Astrocyte of the spinal cord (primary cell): ENCODE results near the gene ERC1.
"Not testable (repeated sequence)": the region's sequence is repeated elsewhere in the genome, so short reads cannot be mapped to it uniquely, and the experiment has no call there.

ENCODE experiments used
- DNase-seq: peaks from one replicate; pipeline ENCODE4 v3.0.0; 2011; ENCODE audit warnings: low read depth, low spot score
- H3K4me3 ChIP-seq: 2 replicates; pipeline ENCODE4 v1.5.1; 2011; ENCODE audit warnings: low read depth, mild to moderate bottlenecking, low read length, moderate library complexity
- in situ Hi-C: cut with HindIII; loops from 2 replicates; pipeline ENCODE4 v1.10.0; 2017; ENCODE audit warnings: low sequenced_read_pairs
- TF ChIP-seq, protein P1 (sequence below): IDR thresholded peaks from 2 replicates; pipeline ENCODE4 v1.5.1; 2012; ENCODE audit warnings: low read depth, mild to moderate bottlenecking, low read length, inconsistent platforms

The ERC1 gene

GRCh38 chr12:1328391-1328790 is 337.4 kb downstream of the ERC1 start:
- TF ChIP-seq, protein P1, sequence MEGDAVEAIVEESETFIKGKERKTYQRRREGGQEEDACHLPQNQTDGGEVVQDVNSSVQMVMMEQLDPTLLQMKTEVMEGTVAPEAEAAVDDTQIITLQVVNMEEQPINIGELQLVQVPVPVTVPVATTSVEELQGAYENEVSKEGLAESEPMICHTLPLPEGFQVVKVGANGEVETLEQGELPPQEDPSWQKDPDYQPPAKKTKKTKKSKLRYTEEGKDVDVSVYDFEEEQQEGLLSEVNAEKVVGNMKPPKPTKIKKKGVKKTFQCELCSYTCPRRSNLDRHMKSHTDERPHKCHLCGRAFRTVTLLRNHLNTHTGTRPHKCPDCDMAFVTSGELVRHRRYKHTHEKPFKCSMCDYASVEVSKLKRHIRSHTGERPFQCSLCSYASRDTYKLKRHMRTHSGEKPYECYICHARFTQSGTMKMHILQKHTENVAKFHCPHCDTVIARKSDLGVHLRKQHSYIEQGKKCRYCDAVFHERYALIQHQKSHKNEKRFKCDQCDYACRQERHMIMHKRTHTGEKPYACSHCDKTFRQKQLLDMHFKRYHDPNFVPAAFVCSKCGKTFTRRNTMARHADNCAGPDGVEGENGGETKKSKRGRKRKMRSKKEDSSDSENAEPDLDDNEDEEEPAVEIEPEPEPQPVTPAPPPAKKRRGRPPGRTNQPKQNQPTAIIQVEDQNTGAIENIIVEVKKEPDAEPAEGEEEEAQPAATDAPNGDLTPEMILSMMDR = no peak
- no peak overlapping the region for H3K4me3 ChIP-seq
- in situ Hi-C loops = no loop called here
- no peak for DNase-seq

- no peak overlapping the region for H3K4me3 ChIP-seq
- TF ChIP-seq, protein P1 = no peak
- in situ Hi-C loops = no loop called here
- no peak for DNase-seq
These were observed 338.9 kb downstream of the ERC1 start for GRCh38 chr12:1329784-1330476.

GRCh38 chr12:1330477-1330827 is 339.4 kb downstream of the ERC1 start:
- TF ChIP-seq, protein P1 = no peak
- in situ Hi-C loops = no loop called here

GRCh38 chr12:1332327-1332726 is 341.3 kb downstream of the ERC1 start:
- in situ Hi-C loops = no loop called here
- H3K4me3 ChIP-seq = no peak overlapping the region
- DNase-seq = no peak
- TF ChIP-seq, protein P1 = no peak

More at GRCh38 chr12:1330477-1330827, 339.4 kb downstream of the ERC1 start:
- DNase-seq = no peak
- H3K4me3 ChIP-seq = no peak overlapping the region

DNA sequence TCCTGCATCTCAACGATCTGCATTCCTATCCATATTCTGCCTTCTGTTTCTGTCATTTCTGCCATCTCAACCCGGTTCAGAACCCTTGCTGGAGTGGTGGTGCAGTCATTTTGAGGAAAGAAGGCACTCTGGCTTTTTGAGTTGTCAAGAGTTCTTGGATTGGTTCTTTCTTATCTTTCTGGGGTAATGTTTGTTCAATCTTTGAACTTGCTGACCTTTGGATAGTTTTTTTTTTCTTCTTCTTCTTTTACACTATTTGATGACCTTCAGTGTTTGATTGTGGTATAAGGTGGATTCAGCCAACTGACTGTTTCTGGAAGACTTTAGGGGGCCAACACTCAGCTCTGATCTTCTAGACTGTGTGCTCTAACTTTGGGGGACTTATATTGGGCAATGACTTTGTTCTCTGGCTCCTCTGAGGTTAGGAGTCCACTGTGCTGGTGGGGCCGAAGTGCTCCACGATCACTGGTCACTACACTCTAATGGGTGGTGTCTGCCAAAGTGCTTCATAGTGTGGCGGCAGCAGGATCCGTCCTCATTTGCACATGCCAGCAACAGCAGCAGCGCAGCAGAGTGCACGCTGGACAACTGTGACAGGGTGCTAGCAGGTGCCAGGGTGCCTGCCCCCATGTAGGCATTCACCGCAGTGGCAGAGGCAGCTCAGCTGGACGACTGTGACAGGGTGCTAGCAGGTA is 347.6 kb downstream of the ERC1 start:
- no peak overlapping the region for H3K4me3 ChIP-seq
- TF ChIP-seq, protein P1 = no peak
- in situ Hi-C loops = no loop called here
- DNase-seq = no peak

DNA sequence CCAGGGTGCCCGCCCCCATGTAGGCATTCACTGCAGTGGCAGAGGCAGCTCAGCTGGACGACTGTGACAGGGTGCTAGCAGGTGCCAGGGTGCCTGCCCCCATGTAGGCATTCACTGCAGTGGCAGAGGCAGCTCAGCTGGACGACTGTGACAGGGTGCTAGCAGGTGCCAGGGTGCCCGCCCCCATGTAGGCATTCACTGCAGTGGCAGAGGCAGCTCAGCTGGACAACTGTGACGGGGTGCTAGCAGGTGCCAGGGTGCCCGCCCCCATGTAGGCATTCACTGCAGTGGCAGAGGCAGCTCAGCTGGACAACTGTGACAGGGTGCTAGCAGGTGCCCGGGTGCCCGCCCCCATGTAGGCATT is 348.1 kb downstream of the ERC1 start:
- in situ Hi-C loops, H3K4me3 ChIP-seq, DNase-seq: not testable (repeated sequence)

GRCh38 chr12:1339618-1340319 is 348.7 kb downstream of the ERC1 start:
- DNase-seq = no peak
- in situ Hi-C loops = no loop called here
- TF ChIP-seq, protein P1 = no peak
- no peak overlapping the region for H3K4me3 ChIP-seq

DNA sequence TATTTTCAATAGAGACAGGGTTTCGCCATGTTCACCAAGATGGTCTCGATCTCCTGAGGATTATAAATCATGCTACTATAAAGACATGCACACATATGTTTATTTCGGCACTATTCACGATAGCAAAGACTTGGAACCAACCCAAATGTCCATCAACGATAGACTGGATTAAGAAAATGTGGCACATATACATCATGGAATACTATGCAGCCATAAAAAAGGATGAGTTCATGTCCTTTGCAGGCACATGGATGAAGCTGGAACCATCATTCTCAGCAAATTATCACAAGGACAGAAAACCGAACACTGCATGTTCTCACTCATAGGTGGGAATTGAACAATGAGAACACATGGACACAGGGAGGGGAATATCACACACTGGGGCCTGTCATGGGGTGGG is 350.2 kb downstream of the ERC1 start:
- H3K4me3 ChIP-seq, in situ Hi-C loops, DNase-seq: not testable (repeated sequence)
